Measurements from ENCODE around the gene ESR1.

ESR1 gene

GRCh38 chr6:151807513-151808370 is at the start of gene ESR1:
Gene ESR1, plus strand, starts transcription at chr6:151807682. Its CDS starts 231 bp downstream, at chr6:151807913.
- H3K4me1 ChIP-seq (ENCODE audit: insufficient read depth, low read length) = no peaks in the 10 kb centered on the region
- peak within 1 kb of the TSS; percentile 66; the same call in 1 of the 2 replicates for H3K9ac ChIP-seq (ENCODE audit: low read depth, low read length)
- H3K36me3 ChIP-seq (ENCODE audit: insufficient read depth, low read length) = no peaks in the 10 kb centered on the region
- no peaks in the 10 kb centered on the region for H3K9me3 ChIP-seq (ENCODE audit: control insufficient read depth, insufficient read depth, low read length)

GRCh38 chr6:151760486-151760885 is 47.0 kb upstream of the ESR1 start:
- H3K9ac ChIP-seq (ENCODE audit: low read depth, low read length) = no peak overlapping the region
- H3K36me3 ChIP-seq (ENCODE audit: insufficient read depth, low read length) = no peaks in the 10 kb centered on the region
- peaks cover 3% of the 10 kb centered on the region for H3K4me1 ChIP-seq (ENCODE audit: insufficient read depth, low read length)
- no peaks in the 10 kb centered on the region for H3K9me3 ChIP-seq (ENCODE audit: control insufficient read depth, insufficient read depth, low read length)

GRCh38 chr6:151761851-151762250 is 45.6 kb upstream of the ESR1 start:
- H3K4me1 ChIP-seq (ENCODE audit: insufficient read depth, low read length) = peaks cover 10% of the 10 kb centered on the region
- H3K9me3 ChIP-seq (ENCODE audit: control insufficient read depth, insufficient read depth, low read length) = no peaks in the 10 kb centered on the region
- no peak overlapping the region for H3K9ac ChIP-seq (ENCODE audit: low read depth, low read length)
- H3K36me3 ChIP-seq (ENCODE audit: insufficient read depth, low read length) = no peaks in the 10 kb centered on the region

GRCh38 chr6:151762817-151763216 is 44.7 kb upstream of the ESR1 start:
- Histone ChIP-seq H3K9me3 (ENCODE audit: control insufficient read depth, insufficient read depth, low read length) (no peaks in the 10 kb centered on the region), H3K9ac (ENCODE audit: low read depth, low read length) (no peak overlapping the region), H3K36me3 (ENCODE audit: insufficient read depth, low read length) (no peaks in the 10 kb centered on the region), H3K4me1 (ENCODE audit: insufficient read depth, low read length) (peaks cover 10% of the 10 kb centered on the region)

GRCh38 chr6:151763303-151763702 is 44.2 kb upstream of the ESR1 start:
- Histone ChIP-seq H3K4me1 (ENCODE audit: insufficient read depth, low read length) (peaks cover 10% of the 10 kb centered on the region), H3K9ac (ENCODE audit: low read depth, low read length) (peak overlapping the region; percentile 43; the same call in 1 of the 2 replicates)

GRCh38 chr6:151763938-151764680 is 43.4 kb upstream of the ESR1 start:
- H3K9ac ChIP-seq (ENCODE audit: low read depth, low read length) = peak overlapping the region; percentile 43; the same call in 1 of the 2 replicates

More at GRCh38 chr6:151763303-151763702, 44.2 kb upstream of the ESR1 start:
- H3K9me3 ChIP-seq (ENCODE audit: control insufficient read depth, insufficient read depth, low read length) = no peaks in the 10 kb centered on the region
- H3K36me3 ChIP-seq (ENCODE audit: insufficient read depth, low read length) = no peaks in the 10 kb centered on the region

GRCh38 chr6:151765444-151765886 is 42.0 kb upstream of the ESR1 start:
- H3K9ac ChIP-seq (ENCODE audit: low read depth, low read length) = no peak overlapping the region
- H3K4me1 ChIP-seq (ENCODE audit: insufficient read depth, low read length) = peaks cover 10% of the 10 kb centered on the region
- H3K9me3 ChIP-seq (ENCODE audit: control insufficient read depth, insufficient read depth, low read length) = no peaks in the 10 kb centered on the region
- H3K36me3 ChIP-seq (ENCODE audit: insufficient read depth, low read length) = no peaks in the 10 kb centered on the region

More at GRCh38 chr6:151763938-151764680, 43.4 kb upstream of the ESR1 start:
- Histone ChIP-seq H3K4me1 (ENCODE audit: insufficient read depth, low read length) (peaks cover 10% of the 10 kb centered on the region), H3K9me3 (ENCODE audit: control insufficient read depth, insufficient read depth, low read length) (no peaks in the 10 kb centered on the region), H3K36me3 (ENCODE audit: insufficient read depth, low read length) (no peaks in the 10 kb centered on the region)

- H3K36me3 ChIP-seq (ENCODE audit: insufficient read depth, low read length) = no peaks in the 10 kb centered on the region; the same call in 1 of the 2 replicates
- no peaks in the 10 kb centered on the region for H3K9me3 ChIP-seq (ENCODE audit: control insufficient read depth, insufficient read depth, low read length)
- H3K9ac ChIP-seq (ENCODE audit: low read depth, low read length) = no peak overlapping the region
- no peaks in the 10 kb centered on the region for H3K4me1 ChIP-seq (ENCODE audit: insufficient read depth, low read length)
Measured at GRCh38 chr6:151772446-151772845, 35.0 kb upstream of the ESR1 start.

- Histone ChIP-seq H3K36me3 (ENCODE audit: insufficient read depth, low read length) (no peaks in the 10 kb centered on the region; the same call in 1 of the 2 replicates), H3K9ac (ENCODE audit: low read depth, low read length) (no peak overlapping the region), H3K4me1 (ENCODE audit: insufficient read depth, low read length) (no peaks in the 10 kb centered on the region)
Measured at GRCh38 chr6:151773382-151773781, 34.1 kb upstream of the ESR1 start.

GRCh38 chr6:151782560-151782959 is 24.9 kb upstream of the ESR1 start:
- H3K4me1 ChIP-seq (ENCODE audit: insufficient read depth, low read length) = no peaks in the 10 kb centered on the region
- no peak overlapping the region for H3K9ac ChIP-seq (ENCODE audit: low read depth, low read length)
- no peaks in the 10 kb centered on the region for H3K36me3 ChIP-seq (ENCODE audit: insufficient read depth, low read length)
- no peaks in the 10 kb centered on the region for H3K9me3 ChIP-seq (ENCODE audit: control insufficient read depth, insufficient read depth, low read length)

More at GRCh38 chr6:151773382-151773781, 34.1 kb upstream of the ESR1 start:
- no peaks in the 10 kb centered on the region for H3K9me3 ChIP-seq (ENCODE audit: control insufficient read depth, insufficient read depth, low read length)

- no peak overlapping the region for H3K9ac ChIP-seq (ENCODE audit: low read depth, low read length)
Measured at GRCh38 chr6:151783692-151784091, 23.8 kb upstream of the ESR1 start.

GRCh38 chr6:151784441-151785214 is 22.9 kb upstream of the ESR1 start:
- Histone ChIP-seq H3K4me1 (ENCODE audit: insufficient read depth, low read length) (no peaks in the 10 kb centered on the region), H3K9me3 (ENCODE audit: control insufficient read depth, insufficient read depth, low read length) (no peaks in the 10 kb centered on the region), H3K36me3 (ENCODE audit: insufficient read depth, low read length) (no peaks in the 10 kb centered on the region), H3K9ac (ENCODE audit: low read depth, low read length) (no peak overlapping the region)

More at GRCh38 chr6:151783692-151784091, 23.8 kb upstream of the ESR1 start:
- Histone ChIP-seq H3K9me3 (ENCODE audit: control insufficient read depth, insufficient read depth, low read length) (no peaks in the 10 kb centered on the region), H3K36me3 (ENCODE audit: insufficient read depth, low read length) (no peaks in the 10 kb centered on the region), H3K4me1 (ENCODE audit: insufficient read depth, low read length) (no peaks in the 10 kb centered on the region)

- Histone ChIP-seq H3K9ac (ENCODE audit: low read depth, low read length) (no peak overlapping the region), H3K4me1 (ENCODE audit: insufficient read depth, low read length) (no peaks in the 10 kb centered on the region), H3K36me3 (ENCODE audit: insufficient read depth, low read length) (no peaks in the 10 kb centered on the region), H3K9me3 (ENCODE audit: control insufficient read depth, insufficient read depth, low read length) (no peaks in the 10 kb centered on the region)
Measured at GRCh38 chr6:151796842-151797530, 10.5 kb upstream of the ESR1 start.
